GM21390 (cell line): ENCODE results near the gene ONECUT1.
"Not testable (repeated sequence)": the region's sequence is repeated elsewhere in the genome, so short reads cannot be mapped to it uniquely, and the experiment has no call there.

Experiments used
- ATAC-seq: cut with Tn5 transposase; IDR thresholded peaks from one replicate; pipeline ENCODE4 v1.9.1; 2021; ENCODE audit not compliant: unreplicated experiment

ONECUT1 gene

GRCh38 chr15:52790169-52790708 is at the start of gene ONECUT1:
ONECUT1 (minus strand) TSS chr15:52790336; CDS start chr15:52789884, 452 bp downstream.
- peak; percentile 84 for ATAC-seq

- ATAC-seq: no peak
These were observed 44.2 kb upstream of the ONECUT1 start for GRCh38 chr15:52834379-52834778.

- ATAC-seq: not testable (repeated sequence)
These were observed 34.2 kb upstream of the ONECUT1 start for GRCh38 chr15:52824169-52824942.

GRCh38 chr15:52822475-52822874 is 32.3 kb upstream of the ONECUT1 start:
- ATAC-seq: no peak

- ATAC-seq: no peak
These were observed 29.1 kb upstream of the ONECUT1 start for GRCh38 chr15:52819253-52819652.

GRCh38 chr15:52815899-52816298 is 25.8 kb upstream of the ONECUT1 start:
- ATAC-seq: not testable (repeated sequence)

GRCh38 chr15:52808996-52809395 is 18.9 kb upstream of the ONECUT1 start:
- ATAC-seq: no peak

GRCh38 chr15:52808441-52808840 is 18.3 kb upstream of the ONECUT1 start:
- no peak for ATAC-seq

- no peak for ATAC-seq
These were observed 16.1 kb upstream of the ONECUT1 start for GRCh38 chr15:52806284-52806655.

- no peak for ATAC-seq
These were observed 15.5 kb upstream of the ONECUT1 start for GRCh38 chr15:52805351-52806283.

GRCh38 chr15:52804526-52805081 is 14.5 kb upstream of the ONECUT1 start:
- ATAC-seq: no peak

- ATAC-seq: no peak
These were observed 13.6 kb upstream of the ONECUT1 start for GRCh38 chr15:52803467-52804306.

GRCh38 chr15:52803108-52803466 is 13.0 kb upstream of the ONECUT1 start:
- ATAC-seq: no peak

GRCh38 chr15:52802110-52802509 is 12.0 kb upstream of the ONECUT1 start:
- no peak for ATAC-seq

- ATAC-seq: no peak
These were observed 11.6 kb upstream of the ONECUT1 start for GRCh38 chr15:52801748-52802085.

- ATAC-seq: no peak
These were observed 11.0 kb upstream of the ONECUT1 start for GRCh38 chr15:52800828-52801747.

- no peak for ATAC-seq
These were observed 9.1 kb upstream of the ONECUT1 start for GRCh38 chr15:52799145-52799811.

- ATAC-seq: no peak
These were observed 8.5 kb upstream of the ONECUT1 start for GRCh38 chr15:52798529-52799101.
